Superior temporal gyrus (tissue), 1 donor: Measurements from ENCODE around the gene CD44.

ENCODE experiments used
- DNase-seq: peaks from one replicate; pipeline ENCODE4 v3.0.0-alpha.2; 2016; ENCODE audit errors: extremely low spot score

The CD44 gene

DNA sequence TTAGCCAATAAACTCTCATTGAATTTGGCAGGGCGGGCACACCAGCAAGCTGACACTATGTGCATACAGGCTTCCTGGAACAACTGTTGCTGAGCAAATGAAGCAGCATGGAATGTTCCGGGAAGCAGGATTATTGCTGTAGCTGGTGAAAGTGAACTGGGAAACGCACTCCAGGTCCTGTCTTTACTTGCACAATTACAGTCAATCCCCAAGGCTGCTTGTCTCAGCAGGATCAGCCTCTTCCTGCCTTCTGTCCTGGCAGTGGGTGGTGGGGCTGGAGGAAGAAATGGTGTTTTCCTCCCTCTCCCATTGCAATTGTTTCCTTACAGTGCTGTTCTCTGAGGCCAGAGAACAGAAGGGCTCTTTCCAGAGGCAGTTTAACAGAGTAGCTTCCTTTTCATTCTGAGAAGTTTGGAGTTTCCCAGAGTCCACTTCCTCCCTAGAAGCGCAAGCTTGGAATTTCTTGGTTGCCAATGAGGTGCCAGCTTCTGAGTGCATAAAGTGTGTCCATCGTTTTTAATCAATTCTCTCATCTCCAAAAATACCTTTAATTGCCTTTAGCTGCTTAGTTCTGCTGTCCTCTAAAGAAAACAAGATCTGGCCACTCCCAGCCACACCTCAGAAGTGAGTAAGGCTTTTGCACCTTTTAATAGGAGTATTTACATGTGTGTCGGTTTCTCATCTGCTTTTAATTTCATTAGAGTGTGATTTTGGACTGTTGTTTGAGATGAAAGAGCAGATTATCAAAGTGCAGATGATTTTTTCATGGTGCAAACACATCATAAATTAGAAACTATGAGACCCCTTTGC, 19.9 kb downstream of the CD44 start:
- no peak for DNase-seq

- DNase-seq = no peak
Measured at GRCh38 chr11:35160246-35160824, 21.4 kb downstream of the CD44 start.

DNA sequence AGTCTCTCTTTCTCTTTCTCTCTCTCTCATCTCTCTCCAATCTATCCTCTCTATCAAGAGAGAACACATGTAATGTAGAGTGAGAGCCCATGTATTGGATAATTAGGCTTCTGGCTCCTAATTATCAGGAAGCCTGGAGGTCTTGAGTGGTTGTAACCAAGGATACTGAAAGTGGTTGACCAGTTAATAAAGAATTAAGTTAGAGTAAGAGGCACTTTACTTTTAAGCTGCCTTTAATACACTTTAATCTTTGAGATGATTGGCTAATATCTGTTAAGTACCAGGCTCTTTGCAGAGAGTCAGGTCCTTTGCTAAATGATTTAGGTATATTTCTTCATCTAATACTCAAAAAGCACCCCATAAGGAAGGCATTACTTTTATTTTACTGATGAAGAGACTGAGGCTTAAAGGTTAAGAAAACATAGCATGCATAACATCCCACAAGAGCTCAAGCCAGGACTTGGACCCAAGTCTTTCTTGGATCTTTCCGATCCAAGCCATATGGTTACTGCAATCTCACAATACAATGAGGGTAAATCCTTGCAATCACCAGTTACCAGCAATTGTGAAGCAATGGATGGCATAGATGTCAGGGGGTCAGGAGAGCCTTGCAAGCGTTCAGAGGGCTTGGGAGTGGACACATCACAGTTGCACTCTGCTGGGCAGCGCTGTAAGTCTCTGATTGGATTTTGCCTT, 22.1 kb downstream of the CD44 start:
- no peak for DNase-seq

- no peak for DNase-seq
Measured at GRCh38 chr11:35162745-35163144, 23.8 kb downstream of the CD44 start.

DNA sequence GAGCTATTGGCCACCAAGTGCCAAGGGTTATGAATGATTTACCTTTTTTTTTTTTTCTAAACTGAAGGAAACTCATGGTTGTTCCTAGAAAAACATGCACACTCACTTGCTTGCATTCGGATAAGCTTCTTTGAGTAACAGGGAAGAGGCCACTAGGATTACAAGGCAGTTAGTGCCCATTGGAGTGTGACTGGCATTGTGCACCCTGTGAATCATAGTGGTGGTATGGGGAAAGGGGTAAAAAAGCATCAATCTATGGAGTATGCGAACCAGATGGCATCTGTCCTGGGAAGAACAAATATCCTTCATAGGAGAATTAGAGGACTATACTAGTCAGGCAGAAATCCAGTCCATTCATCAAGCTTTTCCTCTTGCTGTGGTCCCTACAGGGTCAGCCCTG, 24.2 kb downstream of the CD44 start:
- DNase-seq = no peak

DNA sequence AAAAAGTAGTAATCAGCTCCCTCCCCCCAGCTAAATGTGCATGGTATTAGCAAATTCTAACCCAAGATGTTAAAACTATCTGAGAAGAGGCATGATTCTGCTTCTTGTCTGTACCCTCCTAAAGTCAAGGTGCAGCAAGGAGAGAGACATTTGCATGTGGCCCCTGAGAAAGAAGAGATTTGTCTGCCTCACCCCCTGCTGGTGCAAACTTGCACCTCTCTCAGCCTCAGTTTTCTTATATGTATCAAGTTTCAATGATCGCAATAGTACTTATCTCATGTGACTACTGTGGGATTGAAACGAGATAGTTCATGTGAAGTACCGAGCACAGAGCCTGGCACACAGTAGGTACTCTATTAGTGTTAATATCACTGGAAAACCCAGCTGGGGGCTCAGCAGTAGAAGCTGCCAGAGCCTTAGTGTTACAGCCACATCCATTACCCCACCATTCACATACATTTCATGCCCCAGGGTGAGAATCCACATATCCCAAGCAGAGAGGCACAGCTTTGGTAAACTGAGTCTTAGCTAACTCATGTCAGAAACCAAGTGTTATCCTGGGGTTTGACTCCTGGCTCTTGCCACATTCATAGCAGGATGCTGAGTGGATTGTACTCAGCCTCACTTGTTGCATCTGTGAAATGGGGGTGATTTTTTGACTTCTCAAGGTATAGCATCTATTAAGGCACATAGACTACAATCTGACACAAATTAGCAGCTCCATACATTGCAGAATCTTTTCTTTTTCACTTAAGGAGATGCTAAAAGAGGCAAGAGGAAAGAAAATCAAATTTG, 24.9 kb downstream of the CD44 start:
- DNase-seq = no peak

DNA sequence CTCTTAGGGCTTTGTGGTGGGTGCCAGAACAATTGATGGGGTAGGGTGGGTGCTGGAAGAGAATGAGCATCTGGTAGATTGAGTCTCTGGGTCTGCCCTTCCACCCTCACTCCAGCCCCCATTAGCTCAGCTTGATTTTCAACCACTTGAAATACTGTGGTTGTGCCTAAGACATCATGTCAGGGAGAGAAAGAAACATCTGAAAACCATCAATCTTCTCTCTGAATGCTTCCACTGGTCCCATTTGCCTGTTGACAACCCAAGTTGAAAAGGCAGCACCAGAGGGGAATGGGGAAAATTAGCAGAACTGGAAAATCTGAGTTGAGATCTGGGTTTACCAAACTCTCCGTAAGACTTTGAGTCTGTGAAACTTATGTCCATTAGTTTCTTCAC, 26.1 kb downstream of the CD44 start:
- no peak for DNase-seq

- no peak for DNase-seq
Measured at GRCh38 chr11:35165423-35166368, 26.7 kb downstream of the CD44 start.

DNA sequence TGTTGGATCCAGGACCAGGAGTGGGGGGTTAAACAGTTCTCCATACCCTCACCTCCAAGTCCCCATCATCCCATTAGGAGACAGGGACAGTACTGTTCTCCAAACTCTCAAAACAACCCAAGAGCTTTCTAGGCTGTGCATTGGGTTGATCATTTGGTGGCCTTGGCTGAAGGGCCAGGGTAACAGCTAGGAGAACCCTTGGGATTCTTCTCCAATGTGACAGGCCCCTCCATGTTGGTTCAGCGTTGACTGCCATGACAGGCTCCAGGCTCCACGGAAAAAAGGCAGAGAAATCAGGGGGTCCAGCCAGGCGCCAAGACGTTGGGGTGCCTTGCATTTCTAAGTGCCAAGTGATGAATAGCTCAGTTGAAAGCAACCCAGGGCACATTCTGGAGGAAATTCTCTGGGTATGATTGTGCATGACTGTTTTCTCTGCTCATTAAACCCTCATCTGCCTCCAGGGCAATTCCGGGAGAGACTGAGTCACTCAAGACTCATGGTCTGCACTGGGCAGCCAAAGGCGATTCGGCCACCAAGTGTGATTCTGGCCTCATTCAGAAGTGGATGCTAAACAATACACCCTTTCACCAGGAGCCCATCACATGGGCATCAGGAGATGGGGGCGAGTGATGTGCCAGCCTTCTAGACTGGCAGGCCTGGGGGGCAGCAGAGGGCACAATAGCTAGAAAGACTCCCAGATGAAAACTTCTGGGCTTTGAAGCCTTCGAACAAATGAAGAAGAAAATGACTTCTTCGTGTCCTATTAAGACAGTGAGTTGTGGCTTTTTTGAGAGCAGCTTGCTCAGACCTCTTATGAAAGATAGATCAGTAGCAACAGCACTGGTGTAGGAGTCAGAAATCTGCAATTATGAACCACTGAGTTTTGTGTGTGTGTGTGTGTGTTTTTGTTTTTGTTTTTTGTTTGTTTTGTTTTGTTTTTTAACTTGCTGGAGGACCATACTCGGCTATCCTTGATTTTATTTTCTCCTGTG, 27.7 kb downstream of the CD44 start:
- peak; percentile 79 for DNase-seq

GRCh38 chr11:35167426-35167954, 28.5 kb downstream of the CD44 start:
- no peak for DNase-seq

DNA sequence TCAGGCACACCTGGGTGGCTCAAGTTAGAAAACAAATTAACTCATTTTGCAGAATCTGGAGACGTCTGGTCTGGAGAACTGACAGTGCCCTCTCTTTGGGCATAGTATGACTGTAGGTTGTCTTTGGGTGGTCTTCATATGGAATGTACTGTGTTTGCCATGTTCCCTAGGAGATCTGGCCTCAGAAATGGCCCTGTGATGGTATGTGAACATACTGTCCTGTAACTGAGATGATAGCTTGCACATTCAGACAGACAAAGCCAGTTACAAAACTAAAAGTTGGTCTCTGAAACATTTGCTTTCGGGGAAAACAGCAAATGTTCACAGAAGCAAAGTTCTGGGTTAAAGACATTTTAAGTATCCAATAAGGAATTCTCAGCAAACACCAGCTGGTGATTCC, 29.7 kb downstream of the CD44 start:
- DNase-seq = no peak

GRCh38 chr11:35169112-35169511, 30.1 kb downstream of the CD44 start:
- DNase-seq = no peak

DNA sequence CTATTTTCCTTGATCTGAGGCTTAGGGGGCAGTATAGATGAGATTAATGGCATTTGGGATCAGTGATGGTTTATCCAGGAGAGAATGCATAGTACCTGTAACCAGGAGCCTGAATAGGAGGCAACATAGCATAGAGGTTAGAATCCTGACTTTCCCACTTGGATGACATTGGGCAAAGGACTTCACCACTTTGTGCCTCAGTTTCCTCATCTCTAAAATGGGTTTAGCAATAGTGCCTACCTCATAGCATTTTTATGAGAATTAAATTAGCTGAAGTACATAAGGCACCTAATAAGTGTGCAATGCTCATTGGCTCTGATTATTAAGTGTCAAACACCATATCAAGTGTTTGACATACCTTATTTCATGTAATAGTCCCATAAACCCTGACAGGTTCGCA, 30.8 kb downstream of the CD44 start:
- DNase-seq = no peak

- no peak for DNase-seq
Measured at GRCh38 chr11:35170503-35170902, 31.5 kb downstream of the CD44 start.

- no peak for DNase-seq
Measured at GRCh38 chr11:35171226-35171625, 32.3 kb downstream of the CD44 start.

GRCh38 chr11:35173011-35173511, 34.1 kb downstream of the CD44 start:
- no peak for DNase-seq

GRCh38 chr11:35173616-35174566, 34.9 kb downstream of the CD44 start:
- no peak for DNase-seq

- DNase-seq = no peak
Measured at GRCh38 chr11:35174666-35175065, 35.7 kb downstream of the CD44 start.
